IMR-90 (cell line): ENCODE results near the gene COL28A1. TPM values are rescaled to one million over a fixed set of nuclear protein-coding genes. Genes with fewer than 3 reads are reported as not detected.

Experiments used
- ATAC-seq: fragments of 200-7000 bp; cut with Tn5 transposase; 2 replicates; pipeline ENCODE4 v1.9.1; 2020; ENCODE audit warnings: low read depth, mild to moderate bottlenecking, moderate library complexity
- BruUV-seq: library from RNA; stranded (reverse); fragments of 400-500 nt; replicated peaks from 2 replicates; lab custom pipeline; 2021; lab: Mats Ljungman, UMichigan
- CTCF ChIA-PET: fragments of 300-600 bp; formaldehyde crosslinking; extraction: SDS; loops from one replicate; lab custom pipeline; 2021; ENCODE audit warnings: antibody characterized with exemption; lab: Yijun Ruan, JAX
- POLR2A ChIA-PET: fragments of 300-600 bp; sonication (Branson Sonifier 250); formaldehyde crosslinking; loops from one replicate; lab custom pipeline; 2022; ENCODE audit warnings: antibody characterized with exemption; ENCODE audit not compliant: unreplicated experiment; lab: Charles Lee
- DNase-seq: peaks from one replicate; pipeline ENCODE4 v3.0.0; 2013
- H2AFZ ChIP-seq: replicated peaks from 2 replicates; pipeline ENCODE3; 2013; ENCODE audit warnings: low read length, mild to moderate bottlenecking; ENCODE audit not compliant: poor library complexity
- H2AK5ac ChIP-seq: 2 replicates; pipeline ENCODE4 v1.6.1; 2013; ENCODE audit warnings: low read depth, low read length, inconsistent platforms
- H2AK9ac ChIP-seq: replicated peaks from 2 replicates; pipeline ENCODE3; 2013; ENCODE audit warnings: mild to moderate bottlenecking, low read depth, low read length, moderate library complexity; ENCODE audit not compliant: poor library complexity
- H2BK120ac ChIP-seq: 2 replicates; pipeline ENCODE4 v1.6.1; 2013; ENCODE audit warnings: low read depth, low read length, inconsistent platforms
- H2BK15ac ChIP-seq: 3 replicates; pipeline ENCODE4 v1.6.1; 2013; ENCODE audit warnings: low read depth, low read length, inconsistent platforms
- H2BK20ac ChIP-seq: 2 replicates; pipeline ENCODE4 v1.6.1; 2013; ENCODE audit warnings: low read depth, mild to moderate bottlenecking, inconsistent platforms, low read length, moderate library complexity
- H2BK5ac ChIP-seq: 2 replicates; pipeline ENCODE4 v1.6.1; 2013; ENCODE audit warnings: mild to moderate bottlenecking, low read depth, low read length, inconsistent platforms; ENCODE audit not compliant: poor library complexity, severe bottlenecking
- H3K14ac ChIP-seq: replicated peaks from 2 replicates; pipeline ENCODE4 v1.6.1; 2013; ENCODE audit warnings: low read depth, low read length, inconsistent platforms
- H3K18ac ChIP-seq: 2 replicates; pipeline ENCODE4 v1.6.1; 2013; ENCODE audit warnings: low read depth, low read length, control low read depth
- H3K23ac ChIP-seq: 2 replicates; pipeline ENCODE4 v1.6.1; 2013; ENCODE audit warnings: low read depth, low read length, inconsistent platforms
- H3K27ac ChIP-seq: 2 replicates; pipeline ENCODE4 v1.5.1; 2013; ENCODE audit warnings: mild to moderate bottlenecking, control low read depth, low read length; ENCODE audit not compliant: insufficient read depth
- H3K27me3 ChIP-seq: 2 replicates; pipeline ENCODE4 v1.6.1; 2013; ENCODE audit warnings: low read length; ENCODE audit not compliant: control insufficient read depth, insufficient read depth
- H3K36me3 ChIP-seq: 2 replicates; pipeline ENCODE4 v1.6.1; 2013; ENCODE audit warnings: low read length, mixed read lengths; ENCODE audit not compliant: control insufficient read depth, insufficient read depth
- H3K4ac ChIP-seq: 2 replicates; pipeline ENCODE4 v1.6.1; 2013; ENCODE audit warnings: low read depth, low read length, inconsistent platforms
- H3K4me1 ChIP-seq: 2 replicates; pipeline ENCODE4 v1.6.1; 2013; ENCODE audit warnings: low read length, mixed read lengths; ENCODE audit not compliant: control insufficient read depth, insufficient read depth
- H3K4me2 ChIP-seq: 2 replicates; pipeline ENCODE4 v1.6.1; 2013; ENCODE audit warnings: low read depth, mild to moderate bottlenecking, control low read depth, low read length, moderate library complexity
- H3K4me3 ChIP-seq: 2 replicates; pipeline ENCODE4 v1.5.1; 2013; ENCODE audit warnings: low read depth, mild to moderate bottlenecking, control low read depth, low read length, moderate library complexity; ENCODE audit not compliant: insufficient read depth
- H3K56ac ChIP-seq: 2 replicates; pipeline ENCODE4 v1.6.1; 2013; ENCODE audit warnings: low read length, inconsistent platforms; ENCODE audit not compliant: insufficient read depth; ENCODE audit errors: extremely low read depth
- H3K79me1 ChIP-seq, 2 experiments: 2 replicates each; pipeline ENCODE4 v1.6.1; 2013; ENCODE audit warnings: low read length in 2 of 2, inconsistent platforms in 1 of 2, low read depth in 1 of 2
- H3K9ac ChIP-seq: 2 replicates; pipeline ENCODE4 v1.6.1; 2013; ENCODE audit warnings: low read depth, low read length, control low read depth
- H3K9me1 ChIP-seq: 2 replicates; pipeline ENCODE4 v1.6.1; 2013; ENCODE audit warnings: low read length, inconsistent platforms; ENCODE audit not compliant: insufficient read depth
- H3K9me3 ChIP-seq: 2 replicates; pipeline ENCODE4 v1.6.1; 2013; ENCODE audit warnings: low read length; ENCODE audit not compliant: control insufficient read depth, insufficient read depth
- H4K20me1 ChIP-seq: 2 replicates; pipeline ENCODE4 v1.6.1; 2013; ENCODE audit warnings: low read length, inconsistent platforms; ENCODE audit not compliant: insufficient read depth
- H4K5ac ChIP-seq: 2 replicates; pipeline ENCODE4 v1.6.1; 2013; ENCODE audit warnings: mild to moderate bottlenecking, low read depth, low read length, control low read depth
- H4K8ac ChIP-seq, 2 experiments: 2 replicates each; pipeline ENCODE4 v1.6.1; 2013; ENCODE audit warnings: low read depth in 2 of 2, low read length in 2 of 2, control low read depth in 1 of 2, inconsistent platforms in 1 of 2
- H4K91ac ChIP-seq: 2 replicates; pipeline ENCODE4 v1.6.1; 2013; ENCODE audit warnings: low read depth, low read length, inconsistent platforms; ENCODE audit not compliant: insufficient read depth
- BHLHE40 ChIP-seq: fragments of 150-350 bp; IDR thresholded peaks from 2 replicates; pipeline ENCODE4 v1.6.1; 2016; ENCODE audit warnings: mild to moderate bottlenecking, low read depth, low read length
- CEBPB ChIP-seq: IDR thresholded peaks from 2 replicates; pipeline ENCODE4 v1.6.1; 2012; ENCODE audit warnings: low read depth, low read length, improper control_type of control experiment
- CHD1 ChIP-seq: IDR thresholded peaks from 2 replicates; pipeline ENCODE4 v1.6.1; 2012; ENCODE audit warnings: low read depth, low read length, improper control_type of control experiment
- CTCF ChIP-seq: conservative IDR thresholded peaks from 2 replicates; pipeline ENCODE4 v1.5.1; 2012; ENCODE audit warnings: mild to moderate bottlenecking, low read depth, low read length, improper control_type of control experiment
- ELK1 ChIP-seq: fragments of 150-350 bp; IDR thresholded peaks from 2 replicates; pipeline ENCODE4 v1.6.1; 2016; ENCODE audit warnings: low read depth, mild to moderate bottlenecking, low read length, moderate library complexity, borderline replicate concordance
- FOS ChIP-seq: fragments of 150-350 bp; IDR thresholded peaks from 2 replicates; pipeline ENCODE4 v1.6.1; 2016; ENCODE audit warnings: low read depth, low read length
- MAFK ChIP-seq: IDR thresholded peaks from 2 replicates; pipeline ENCODE4 v1.6.1; 2012; ENCODE audit warnings: low read depth, low read length, improper control_type of control experiment
- MAZ ChIP-seq: IDR thresholded peaks from 2 replicates; pipeline ENCODE4 v1.6.1; 2012; ENCODE audit warnings: low read depth, mild to moderate bottlenecking, low read length, improper control_type of control experiment, moderate library complexity, borderline replicate concordance
- MXI1 ChIP-seq: IDR thresholded peaks from 2 replicates; pipeline ENCODE4 v1.6.1; 2012; ENCODE audit warnings: low read depth, mild to moderate bottlenecking, low read length, moderate library complexity, borderline replicate concordance
- NFE2L2 ChIP-seq: fragments of 150-350 bp; IDR thresholded peaks from 2 replicates; pipeline ENCODE4 v1.6.1; 2016; ENCODE audit warnings: low read depth, mild to moderate bottlenecking, low read length
- POLR2A ChIP-seq: IDR thresholded peaks from 2 replicates; pipeline ENCODE4 v1.6.1; 2012; ENCODE audit warnings: mild to moderate bottlenecking, low read depth, low read length
- RAD21 ChIP-seq: IDR thresholded peaks from 2 replicates; pipeline ENCODE4 v1.6.1; 2012; ENCODE audit warnings: low read length, improper control_type of control experiment
- RCOR1 ChIP-seq: IDR thresholded peaks from 2 replicates; pipeline ENCODE4 v1.6.1; 2012; ENCODE audit warnings: mild to moderate bottlenecking, low read length, improper control_type of control experiment; ENCODE audit not compliant: insufficient replicate concordance
- RFX5 ChIP-seq: IDR thresholded peaks from 2 replicates; pipeline ENCODE4 v1.8.0; 2012; ENCODE audit warnings: low read depth, mild to moderate bottlenecking, low read length, moderate library complexity
- SMC3 ChIP-seq: fragments of 150-350 bp; IDR thresholded peaks from 2 replicates; pipeline ENCODE4 v1.6.1; 2016; ENCODE audit warnings: low read depth, mild to moderate bottlenecking, antibody characterized with exemption, low read length, moderate library complexity
- USF2 ChIP-seq: fragments of 150-350 bp; IDR thresholded peaks from 2 replicates; pipeline ENCODE4 v1.6.1; 2017; ENCODE audit warnings: mild to moderate bottlenecking, antibody characterized with exemption, low read length, low read depth
- WGBS, 2 experiments: methylation state at CpG; one replicate each; pipeline versions ENCODE4 v1.1.5 to v1.1.7; 2013; ENCODE audit warnings: missing lambda C conversion rate in 2 of 2; ENCODE audit not compliant: insufficient read length in 1 of 2; ENCODE audit errors: extremely low coverage in 2 of 2; 5-methylcytosine and 5-hydroxymethylcytosine counted together
- dilution Hi-C: fragments of 300-500 bp; cut with HindIII; formaldehyde crosslinking; loops from one replicate; pipeline ENCODE4 v1.14.3; 2018; ENCODE audit warnings: low sequenced_read_pairs; ENCODE audit not compliant: unreplicated experiment
- in situ Hi-C: fragments of 300-500 bp; cut with MboI; formaldehyde crosslinking; loops from 3 replicates; pipeline ENCODE4 v1.14.3; 2019; ENCODE audit warnings: low sequenced_read_pairs, inconsistent platforms, mixed read lengths
- intact Hi-C: fragments of 100-400 bp; cut with micrococcal nuclease; formaldehyde crosslinking; loops from 2 replicates; pipeline ENCODE4 v1.10.0; 2022
- polyA plus RNA-seq, 3 experiments: library from polyadenylated mRNA; depleted of rRNA; stranded (reverse); fragments of >200 nt; gene quantifications; 2 replicates each; pipeline ENCODE4 v1.2.3, GENCODE V29; 2012; ENCODE audit warnings: low replicate concordance in 1 of 3
- total RNA-seq: library from RNA; depleted of rRNA; stranded (reverse); fragments of >200 nt; gene quantifications from 2 replicates; pipeline ENCODE4 v1.2.3, GENCODE V29; 2012

COL28A1 gene
- total and polyA plus RNA-seq, 2 of the 4 experiments (the other 2 are of a cell fraction), result under 0.01 to 0.05 TPM

GRCh38 chr7:7352845-7353244 lies 182.8 kb downstream of the COL28A1 start:
- H3K23ac ChIP-seq, result no peak overlapping the region
- H2AK5ac ChIP-seq, result no peak overlapping the region
- H3K27ac ChIP-seq, result no peak overlapping the region
- no peak overlapping the region for H3K4me3 ChIP-seq
- H2AFZ ChIP-seq, result no peak overlapping the region
- no peak overlapping the region for H2BK20ac ChIP-seq
- no peaks in the 10 kb centered on the region; the same call in 1 of the 2 replicates for H3K27me3 ChIP-seq
- H3K9me1 ChIP-seq, result no peaks in the 10 kb centered on the region
- ChIA-PET POLR2A (no interaction called here), CTCF (no interaction called here)
- no peak overlapping the region for H4K91ac ChIP-seq
- no peaks in the 10 kb centered on the region for H3K79me1 ChIP-seq
- no peak overlapping the region for H2BK120ac ChIP-seq
- H4K8ac ChIP-seq, result no peak overlapping the region
- H3K4me1 ChIP-seq, result no peaks in the 10 kb centered on the region
- no peak overlapping the region for H3K14ac ChIP-seq
- no CpG with 5 or more reads among the region's 3 CpGs for WGBS, 2 experiments
- no peak overlapping the region for H3K18ac ChIP-seq
- dilution Hi-C loops, result no loop called here
- no TSS peak for BruUV-seq
- no peak overlapping the region for H3K9ac ChIP-seq
- H3K56ac ChIP-seq, result no peak overlapping the region
- TF ChIP-seq BHLHE40 (no peak), POLR2A (no peak), SMC3 (no peak), USF2 (no peak), MAZ (no peak), CHD1 (no peak), CTCF (no peak), FOS (no peak), RCOR1 (no peak), NFE2L2 (no peak), CEBPB (no peak), MXI1 (no peak), RFX5 (no peak), MAFK (no peak), RAD21 (no peak), ELK1 (no peak)
- H4K20me1 ChIP-seq, result no peaks in the 10 kb centered on the region
- ATAC-seq, result no peak
- H4K5ac ChIP-seq, result no peak overlapping the region
- no peak overlapping the region for H2BK15ac ChIP-seq
- no peaks in the 10 kb centered on the region for H3K9me3 ChIP-seq
- DNase-seq, result no peak
- no peak overlapping the region for H3K4ac ChIP-seq
- intact Hi-C loops, result no loop called here
- H3K4me2 ChIP-seq, result no peak overlapping the region
- in situ Hi-C loops, result no loop called here
- H2AK9ac ChIP-seq, result no peak overlapping the region
- H2BK5ac ChIP-seq, result no peak overlapping the region
- no peaks in the 10 kb centered on the region for H3K36me3 ChIP-seq
